Heart right ventricle (tissue), 16 donors: ENCODE results near the gene BNC2. TPM values are rescaled to one million over a fixed set of nuclear protein-coding genes. Genes with fewer than 3 reads are reported as not detected.

Source experiments
- ATAC-seq, 8 donors: fragments of 200-7000 bp; cut with Tn5 transposase; one replicate each; pipeline ENCODE4 v1.9.1; 2020; ENCODE audit warnings: mild to moderate bottlenecking in 8 of 8, moderate library complexity in 8 of 8, moderate number of reproducible peaks in 1 of 8
- DNase-seq, 2 donors: peaks; one replicate each; pipeline ENCODE4 v3.0.0-alpha.2; 2020
- H3K27ac ChIP-seq, 10 donors: fragments of 200-600 bp; sonication (generic) in 2 of 10; one replicate each; pipeline versions ENCODE4 v1.5.0 to v1.8.0; 2020 to 2022; ENCODE audit warnings: mild to moderate bottlenecking in 3 of 10
- H3K27me3 ChIP-seq, 7 donors: fragments of 200-600 bp; one replicate each; pipeline ENCODE4 v1.8.0; 2021 to 2022; ENCODE audit warnings: mild to moderate bottlenecking in 2 of 7
- H3K36me3 ChIP-seq, 9 donors: fragments of 200-600 bp; sonication (generic) in 1 of 9; one replicate each; pipeline versions ENCODE4 v1.5.0 to v1.8.0; 2020 to 2022; ENCODE audit warnings: mild to moderate bottlenecking in 2 of 9
- H3K4me1 ChIP-seq, 9 donors: fragments of 200-600 bp; sonication (generic) in 1 of 9; one replicate each; pipeline versions ENCODE4 v1.5.0 to v1.8.0; 2020 to 2022; ENCODE audit warnings: mild to moderate bottlenecking in 4 of 9
- H3K4me3 ChIP-seq, 10 donors: fragments of 200-600 bp; sonication (generic) in 2 of 10; one replicate each; pipeline versions ENCODE4 v1.5.0 to v1.8.0; 2020 to 2022; ENCODE audit warnings: mild to moderate bottlenecking in 7 of 10, moderate library complexity in 2 of 10
- H3K9me3 ChIP-seq, 11 donors: fragments of 200-600 bp in 10 of 11; sonication (generic) in 2 of 11; one replicate each; pipeline versions ENCODE4 v1.5.0 to v1.8.0; 2013 to 2022; ENCODE audit warnings: mild to moderate bottlenecking in 2 of 11, control low read depth in 1 of 11, moderate library complexity in 1 of 11
- WGBS, 2 donors: extraction: QIAGEN DNeasy Blood & Tissue Kit; methylation state at CpG; one replicate each; pipeline ENCODE4 v1.1.7; 2013; ENCODE audit warnings: inconsistent platforms in 1 of 2; 5-methylcytosine and 5-hydroxymethylcytosine counted together
- intact Hi-C, 10 donors: fragments of 100-400 bp; cut with DNase I; formaldehyde crosslinking; loops; one replicate each; pipeline versions ENCODE4 v1.11.1 to v1.14.2; 2022
- polyA plus RNA-seq, 2 donors: library from polyadenylated mRNA; stranded (reverse); fragments of 200-250 nt; gene quantifications; one replicate each; pipeline ENCODE4 v1.2.3, GENCODE V29; 2013
- total RNA-seq, 10 donors: library from RNA; stranded (reverse); fragmentation: NEBNext Ultra II Directional in 3 of 10; extraction: Animal tissue kit (Norgen Biotek cat#: 25700) in 3 of 10; gene quantifications; one replicate each; pipeline versions ENCODE4 v1.2.1 to v1.2.4, GENCODE V29; 2021 to 2023
- TF ChIP-seq, protein P1 (sequence below), 9 donors: fragments of 200-600 bp; sonication (generic) in 2 of 9; IDR thresholded peaks; one replicate each; pipeline versions ENCODE4 v1.5.0 to v1.8.0; 2021 to 2022; ENCODE audit warnings: antibody characterized with exemption in 9 of 9, mild to moderate bottlenecking in 5 of 9, moderate library complexity in 1 of 9
- donor health status: Arrhythmogenic right ventricular cardiomyopathy.
- donor health status: ischemic (EF 13 %, LVEDD 7.1; RV severe dilation, severe dysfunction).
- donor health status: healthy with polysubstance abuse.
- donor health status: DM: no; HTN: yes; CAD: no.
- donor health status: DM: no; HTN: no; CAD: no.
- donor health status: ischemic (EF 25% LVEDD 6.9; RV normal size, moderate dysfunction).
- donor health status: ischemic (EF 25% LVEDD 5.7; RV mildly dilated, moderate dysfunction).
- donor health status: healthy.
- donor health status: DM: yes; HTN: yes; CAD: no.
- donor health status: Ischemic cardiomyopathy.
- donor health status: ischemic (EF 35%, LVEDD 5.7; RV mildly dilated, moderate dysfunction).
- donor health status: nonischemic (EF 11% LVEDD 7.7; RV severe dilation, severe dysfunction).
- donor health status: DM: yes; HTN: yes; CAD: no.
- donor health status: PGD.
- donor health status: ischemic (EF 29% LVEDD 5.4; RV normal size, mild dysfunction).
- donor health status: nonischemic (EF 23%, LVEDD 6.1; RV moderate dilation, normal function).

Gene BNC2
- total and polyA plus RNA-seq, 12 donors: 0.49 to 7.3 (median 3.2) TPM

DNA sequence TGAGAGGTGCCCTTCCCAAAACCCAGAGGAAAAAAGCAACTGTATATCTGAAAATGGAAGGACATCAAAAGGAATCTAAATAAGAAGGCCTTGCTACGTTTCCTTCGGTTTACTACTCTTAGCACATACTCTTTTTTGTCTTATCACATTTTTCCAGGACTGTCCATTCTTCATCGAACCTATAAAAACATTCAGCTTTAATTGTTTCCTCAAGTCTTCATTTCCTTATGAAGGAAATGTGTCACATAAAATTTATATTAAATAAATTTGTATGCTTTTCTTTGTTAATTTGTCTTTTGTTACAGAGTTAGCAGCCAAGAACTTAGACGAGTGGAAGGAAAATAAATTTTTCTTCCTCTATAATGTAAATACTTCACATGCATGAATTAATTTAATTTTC is 255.0 kb downstream of the BNC2 start:
- Histone ChIP-seq H3K36me3 (no peaks in the 10 kb centered on the region), H3K9me3 (no peaks in the 10 kb centered on the region), H3K27me3 (no peaks in the 10 kb centered on the region), H3K4me1 (no peaks in the 10 kb centered on the region), H3K4me3 (no peak overlapping the region), H3K27ac (no peak overlapping the region)
- ATAC-seq (no peak), DNase-seq (no peak)
- TF ChIP-seq, protein P1, sequence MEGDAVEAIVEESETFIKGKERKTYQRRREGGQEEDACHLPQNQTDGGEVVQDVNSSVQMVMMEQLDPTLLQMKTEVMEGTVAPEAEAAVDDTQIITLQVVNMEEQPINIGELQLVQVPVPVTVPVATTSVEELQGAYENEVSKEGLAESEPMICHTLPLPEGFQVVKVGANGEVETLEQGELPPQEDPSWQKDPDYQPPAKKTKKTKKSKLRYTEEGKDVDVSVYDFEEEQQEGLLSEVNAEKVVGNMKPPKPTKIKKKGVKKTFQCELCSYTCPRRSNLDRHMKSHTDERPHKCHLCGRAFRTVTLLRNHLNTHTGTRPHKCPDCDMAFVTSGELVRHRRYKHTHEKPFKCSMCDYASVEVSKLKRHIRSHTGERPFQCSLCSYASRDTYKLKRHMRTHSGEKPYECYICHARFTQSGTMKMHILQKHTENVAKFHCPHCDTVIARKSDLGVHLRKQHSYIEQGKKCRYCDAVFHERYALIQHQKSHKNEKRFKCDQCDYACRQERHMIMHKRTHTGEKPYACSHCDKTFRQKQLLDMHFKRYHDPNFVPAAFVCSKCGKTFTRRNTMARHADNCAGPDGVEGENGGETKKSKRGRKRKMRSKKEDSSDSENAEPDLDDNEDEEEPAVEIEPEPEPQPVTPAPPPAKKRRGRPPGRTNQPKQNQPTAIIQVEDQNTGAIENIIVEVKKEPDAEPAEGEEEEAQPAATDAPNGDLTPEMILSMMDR (IDR thresholded peaks at IDR 0.05): no peak
- intact Hi-C loops: loop anchor here in 2 of 10 donors (10.0 kb wide), 2 partner anchors 79 to 361 kb away; no protein-coding TSS in a partner anchor
- WGBS, 2 donors: 79 to 82% methylated on average over 4 of the region's 4 CpGs

DNA sequence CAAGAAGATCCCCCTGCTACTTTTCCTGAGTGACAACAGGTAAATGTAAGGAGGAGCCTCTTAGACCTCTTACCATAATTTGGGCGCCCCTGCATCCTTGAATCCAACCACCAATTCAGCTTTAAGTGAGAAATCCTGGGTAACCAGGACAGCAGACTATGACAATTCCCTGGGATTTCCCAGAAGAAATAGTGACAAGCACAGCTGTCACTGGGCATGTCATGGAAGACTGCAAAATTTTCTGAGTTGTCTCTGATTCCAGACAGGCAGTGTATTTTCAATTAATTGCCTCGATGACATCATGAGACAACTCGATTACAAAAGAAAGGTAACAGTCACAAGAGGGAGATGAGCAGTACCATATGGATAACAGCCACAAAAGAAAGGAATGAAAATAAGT is 256.9 kb downstream of the BNC2 start:
- no peaks in the 10 kb centered on the region for H3K4me1 ChIP-seq
- 63 to 65% methylated on average over 3 of the region's 3 CpGs for WGBS, 2 donors

DNA sequence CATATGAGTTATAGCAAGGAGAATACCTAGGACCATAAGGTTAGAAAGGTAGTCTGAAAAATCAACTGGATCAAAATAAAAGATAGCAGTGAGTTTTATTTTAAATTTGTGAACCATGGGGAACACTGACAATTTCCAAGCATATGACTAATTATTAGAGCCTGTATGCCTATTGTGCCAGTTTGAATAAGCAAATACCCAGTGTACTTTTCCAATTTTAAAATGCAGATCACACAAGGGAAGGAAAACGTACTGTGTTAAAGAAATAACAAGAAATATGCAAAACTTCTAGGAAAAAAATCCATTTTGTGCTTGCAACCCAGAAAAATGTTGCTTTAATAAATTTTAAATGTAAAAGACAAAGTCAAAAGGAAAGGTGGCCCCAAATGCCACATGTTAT is 257.4 kb downstream of the BNC2 start:
- Histone ChIP-seq H3K36me3 (no peaks in the 10 kb centered on the region), H3K4me3 (no peak overlapping the region), H3K9me3 (no peaks in the 10 kb centered on the region), H3K27me3 (no peaks in the 10 kb centered on the region), H3K27ac (no peak overlapping the region), H3K4me1 (no peaks in the 10 kb centered on the region)
- TF ChIP-seq, protein P1 (IDR thresholded peaks at IDR 0.05): no peak
- intact Hi-C loops: loop anchor here in 2 of 10 donors (10.0 kb wide), 2 partner anchors 82 to 358 kb away; no protein-coding TSS in a partner anchor
- no peak for DNase-seq
- 70 to 79% methylated on average over 1 of the region's 1 CpG for WGBS, 2 donors
- ATAC-seq: no peak

More for the DNA sequence above, 256.9 kb downstream of the BNC2 start:
- intact Hi-C loops: loop anchor here in 2 of 10 donors (10.0 kb wide), 2 partner anchors 81 to 359 kb away; no protein-coding TSS in a partner anchor
- Histone ChIP-seq H3K9me3 (no peaks in the 10 kb centered on the region), H3K27ac (no peak overlapping the region), H3K36me3 (no peaks in the 10 kb centered on the region), H3K27me3 (no peaks in the 10 kb centered on the region), H3K4me3 (no peak overlapping the region)
- TF ChIP-seq, protein P1 (IDR thresholded peaks at IDR 0.05): no peak
- ATAC-seq: no peak
- DNase-seq: no peak

GRCh38 chr9:16612627-16613026 is 257.8 kb downstream of the BNC2 start:
- Histone ChIP-seq H3K27ac (no peak overlapping the region), H3K27me3 (no peaks in the 10 kb centered on the region), H3K36me3 (no peaks in the 10 kb centered on the region), H3K4me3 (no peak overlapping the region), H3K9me3 (no peaks in the 10 kb centered on the region), H3K4me1 (no peaks in the 10 kb centered on the region)
- 92 to 97% methylated on average over 1 of the region's 1 CpG for WGBS, 2 donors
- ATAC-seq (no peak), DNase-seq (no peak)
- TF ChIP-seq, protein P1 (IDR thresholded peaks at IDR 0.05): no peak
- intact Hi-C loops: loop anchor here in 2 of 10 donors (10.0 kb wide), 2 partner anchors 82 to 358 kb away; no protein-coding TSS in a partner anchor
